Measurements from ENCODE around the gene ATOH1.
A peak's percentile ranks its signal among the peaks of the same experiment; 100 is the strongest.

Gene ATOH1

DNA sequence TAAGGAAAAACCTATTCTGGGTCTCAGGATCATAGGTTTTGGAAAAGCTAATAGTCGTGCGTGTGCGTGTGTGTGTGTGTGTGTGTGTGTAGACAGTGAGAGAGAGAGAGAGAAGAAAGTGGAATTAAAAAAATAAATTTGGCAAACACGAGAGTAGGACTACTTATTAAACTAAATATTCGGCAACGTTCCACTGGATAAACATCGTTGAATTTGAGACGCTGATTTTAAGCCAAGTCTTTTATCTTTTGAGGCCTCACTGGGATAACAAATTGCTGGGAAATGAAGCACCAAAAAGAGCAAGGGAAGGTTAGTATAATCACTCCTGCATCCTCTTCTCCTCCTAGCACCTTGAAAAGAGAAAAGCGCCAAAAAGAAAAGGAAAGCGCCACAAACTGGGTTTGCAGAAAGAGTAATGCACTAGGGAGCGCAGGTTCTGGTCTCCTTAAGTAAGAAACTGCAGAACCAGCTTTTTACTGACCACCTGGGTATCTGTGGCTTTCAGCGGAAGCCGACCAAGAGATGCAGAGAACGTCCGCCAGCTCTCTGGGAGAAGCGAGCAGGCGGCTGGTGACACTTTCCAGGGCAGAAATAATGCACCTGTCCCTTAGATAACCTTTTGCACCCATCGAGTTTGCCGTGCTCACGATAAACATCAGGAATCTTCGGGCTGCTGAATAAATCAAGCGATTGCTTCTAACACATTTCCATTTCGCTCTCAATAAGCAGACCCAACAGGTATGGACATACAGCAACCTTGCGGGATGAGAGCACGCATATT lies 3.4 kb downstream of the ATOH1 start:
- no peak overlapping the region for H3K4me3 ChIP-seq (ENCODE audit: low read depth, low read length)

GRCh38 chr4:93834249-93835066 lies 5.9 kb downstream of the ATOH1 start:
- H3K4me3 ChIP-seq (ENCODE audit: low read depth, low read length), result no peak overlapping the region
- DNase-seq (ENCODE audit: low read depth), result peak; percentile 6
- no peak for TF ChIP-seq MYC (IDR thresholded peaks at IDR 0.05; ENCODE audit: low read depth, low read length)
- no peak for TF ChIP-seq POLR2A (IDR thresholded peaks at IDR 0.05; ENCODE audit: extremely low read depth, insufficient read length)
- TF ChIP-seq CTCF (IDR thresholded peaks at IDR 0.05; ENCODE audit: low read depth, low read length), result no peak
- no peak for TF ChIP-seq MAX (IDR thresholded peaks at IDR 0.05; ENCODE audit: low read depth, low read length)

More for the DNA sequence above, 3.4 kb downstream of the ATOH1 start:
- DNase-seq (ENCODE audit: low read depth), result no peak
- TF ChIP-seq CTCF (IDR thresholded peaks at IDR 0.05; ENCODE audit: low read depth, low read length) (no peak), MAX (IDR thresholded peaks at IDR 0.05; ENCODE audit: low read depth, low read length) (no peak), MYC (IDR thresholded peaks at IDR 0.05; ENCODE audit: low read depth, low read length) (no peak), POLR2A (IDR thresholded peaks at IDR 0.05; ENCODE audit: extremely low read depth, insufficient read length) (no peak)

DNA sequence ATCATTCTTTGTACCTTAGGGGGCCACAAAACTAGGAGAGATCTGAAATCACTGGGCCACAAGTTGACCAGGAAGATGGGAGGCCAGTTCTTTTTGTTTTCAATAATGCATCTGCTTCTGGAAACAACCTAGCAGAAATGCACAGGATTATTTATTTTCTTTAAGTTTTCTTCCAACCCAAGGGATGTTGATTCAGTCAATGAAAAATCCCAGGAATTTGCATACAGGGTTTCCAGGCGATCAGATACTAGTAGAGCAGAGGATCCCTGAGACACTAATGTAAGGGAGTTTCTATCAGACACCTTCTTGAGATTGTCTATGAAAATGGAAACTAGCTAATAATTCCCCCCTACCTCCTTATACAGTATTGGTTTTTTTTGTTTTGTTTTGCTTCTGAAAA lies 7.4 kb downstream of the ATOH1 start:
- TF ChIP-seq CTCF (IDR thresholded peaks at IDR 0.05; ENCODE audit: low read depth, low read length) (no peak), MYC (IDR thresholded peaks at IDR 0.05; ENCODE audit: low read depth, low read length) (no peak), MAX (IDR thresholded peaks at IDR 0.05; ENCODE audit: low read depth, low read length) (no peak), POLR2A (IDR thresholded peaks at IDR 0.05; ENCODE audit: extremely low read depth, insufficient read length) (no peak)
- H3K4me3 ChIP-seq (ENCODE audit: low read depth, low read length), result no peak overlapping the region
- no peak for DNase-seq (ENCODE audit: low read depth)

GRCh38 chr4:93839704-93840103 lies 11.2 kb downstream of the ATOH1 start:
- no peak overlapping the region for H3K4me3 ChIP-seq (ENCODE audit: low read depth, low read length)

More at GRCh38 chr4:93839704-93840103, 11.2 kb downstream of the ATOH1 start:
- no peak for TF ChIP-seq MYC (IDR thresholded peaks at IDR 0.05; ENCODE audit: low read depth, low read length)
- no peak for TF ChIP-seq CTCF (IDR thresholded peaks at IDR 0.05; ENCODE audit: low read depth, low read length)
- no peak for TF ChIP-seq POLR2A (IDR thresholded peaks at IDR 0.05; ENCODE audit: extremely low read depth, insufficient read length)
- no peak for TF ChIP-seq MAX (IDR thresholded peaks at IDR 0.05; ENCODE audit: low read depth, low read length)
- DNase-seq (ENCODE audit: low read depth), result no peak

Measured in NB4 (cell line).